Choroid plexus epithelial cell (primary cell): ENCODE measurements around the gene PPL.
A peak's percentile ranks its signal among the peaks of the same experiment; 100 is the strongest.

Experiments used
- DNase-seq: peaks from one replicate; pipeline ENCODE4 v3.0.0-alpha.2; 2010; ENCODE audit warnings: low read depth
- H3K4me3 ChIP-seq: 2 replicates; pipeline ENCODE4 v1.5.1; 2011; ENCODE audit warnings: low read depth, mild to moderate bottlenecking, control low read depth, low read length, moderate library complexity
- TF ChIP-seq, protein P1 (sequence below): conservative IDR thresholded peaks from 2 replicates; pipeline ENCODE4 v1.5.1; 2011; ENCODE audit warnings: low read depth, mild to moderate bottlenecking, control low read depth, inconsistent platforms, low read length, moderate library complexity

PPL gene

GRCh38 chr16:4888428-4889135 lies 48.4 kb downstream of the PPL start:
- no peak overlapping the region for H3K4me3 ChIP-seq
- TF ChIP-seq, protein P1, sequence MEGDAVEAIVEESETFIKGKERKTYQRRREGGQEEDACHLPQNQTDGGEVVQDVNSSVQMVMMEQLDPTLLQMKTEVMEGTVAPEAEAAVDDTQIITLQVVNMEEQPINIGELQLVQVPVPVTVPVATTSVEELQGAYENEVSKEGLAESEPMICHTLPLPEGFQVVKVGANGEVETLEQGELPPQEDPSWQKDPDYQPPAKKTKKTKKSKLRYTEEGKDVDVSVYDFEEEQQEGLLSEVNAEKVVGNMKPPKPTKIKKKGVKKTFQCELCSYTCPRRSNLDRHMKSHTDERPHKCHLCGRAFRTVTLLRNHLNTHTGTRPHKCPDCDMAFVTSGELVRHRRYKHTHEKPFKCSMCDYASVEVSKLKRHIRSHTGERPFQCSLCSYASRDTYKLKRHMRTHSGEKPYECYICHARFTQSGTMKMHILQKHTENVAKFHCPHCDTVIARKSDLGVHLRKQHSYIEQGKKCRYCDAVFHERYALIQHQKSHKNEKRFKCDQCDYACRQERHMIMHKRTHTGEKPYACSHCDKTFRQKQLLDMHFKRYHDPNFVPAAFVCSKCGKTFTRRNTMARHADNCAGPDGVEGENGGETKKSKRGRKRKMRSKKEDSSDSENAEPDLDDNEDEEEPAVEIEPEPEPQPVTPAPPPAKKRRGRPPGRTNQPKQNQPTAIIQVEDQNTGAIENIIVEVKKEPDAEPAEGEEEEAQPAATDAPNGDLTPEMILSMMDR: no peak
- no peak for DNase-seq

DNA sequence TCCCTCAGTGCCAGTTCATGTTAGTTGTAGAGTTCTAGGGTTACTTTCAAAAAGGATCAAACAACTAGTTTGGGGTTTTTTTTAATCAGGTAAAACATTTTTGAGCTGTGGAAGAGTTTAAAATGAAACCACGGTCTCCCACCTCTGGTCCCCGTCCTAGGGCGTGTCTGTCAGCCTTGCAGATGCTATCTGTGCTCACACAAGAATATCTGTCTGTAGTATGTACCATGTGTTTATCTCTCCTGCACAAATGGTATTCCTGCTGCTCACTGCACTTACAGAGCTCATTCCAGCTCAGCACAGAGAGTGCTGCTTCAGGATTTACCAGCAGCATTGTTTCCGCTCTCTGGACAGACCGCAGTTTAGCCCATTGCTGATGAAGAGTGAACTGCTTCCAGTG lies 50.8 kb downstream of the PPL start:
- no peak for DNase-seq
- TF ChIP-seq, protein P1: no peak

GRCh38 chr16:4884972-4885874 lies 51.7 kb downstream of the PPL start:
- DNase-seq: no peak

More for the DNA sequence above, 50.8 kb downstream of the PPL start:
- no peak overlapping the region for H3K4me3 ChIP-seq

GRCh38 chr16:4884209-4884608 lies 52.7 kb downstream of the PPL start:
- TF ChIP-seq, protein P1: no peak
- DNase-seq: no peak
- no peak overlapping the region for H3K4me3 ChIP-seq

More at GRCh38 chr16:4884972-4885874, 51.7 kb downstream of the PPL start:
- H3K4me3 ChIP-seq: no peak overlapping the region
- TF ChIP-seq, protein P1: no peak

- no peak for DNase-seq
- TF ChIP-seq, protein P1: no peak
- no peak overlapping the region for H3K4me3 ChIP-seq
Measured at GRCh38 chr16:4883501-4883900, 53.4 kb downstream of the PPL start.

GRCh38 chr16:4882633-4883285 lies 54.2 kb downstream of the PPL start:
- no peak overlapping the region for H3K4me3 ChIP-seq
- TF ChIP-seq, protein P1: no peak
- peak; percentile 85 for DNase-seq
